HepG2 (cell line): ENCODE data around the gene EWSR1. TPM values are rescaled to one million over a fixed set of nuclear protein-coding genes. Genes with fewer than 3 reads are reported as not detected.

Experiments
- ATAC-seq: fragments of 200-7000 bp; cut with Tn5 transposase; 3 replicates; pipeline ENCODE4 v1.9.1; 2020; ENCODE audit warnings: mild to moderate bottlenecking, moderate library complexity
- BruUV-seq: library from RNA; stranded (reverse); fragments of 400-500 nt; replicated peaks from 2 replicates; lab custom pipeline; 2021; lab: Mats Ljungman, UMichigan
- CTCF ChIA-PET: fragments of 300-600 bp; formaldehyde crosslinking; extraction: SDS; loops from one replicate; lab custom pipeline; 2021; ENCODE audit warnings: low total read pairs, inconsistent platforms, low intra/inter-chr PET ratio; lab: Yijun Ruan, JAX
- POLR2A ChIA-PET: fragments of 350-600 bp; sonication (Branson Sonifier 250); formaldehyde crosslinking; loops from one replicate; lab custom pipeline; 2020; ENCODE audit warnings: antibody characterized with exemption, inconsistent platforms; lab: Yijun Ruan, JAX
- DNase-seq: peaks from one replicate; pipeline ENCODE4 v3.0.0-alpha.2; 2015; ENCODE audit warnings: low spot score
- FAIRE-seq: peaks from 3 replicates; lab custom pipeline; 2011; peaks lifted over from hg19 to GRCh38; lab: Jason Lieb, UNC
- H2AFZ ChIP-seq: one replicate; pipeline ENCODE4 v1.6.1; 2011; ENCODE audit warnings: low read length, inconsistent platforms
- H3K27ac ChIP-seq: fragments of 300-600 bp; 3 replicates; pipeline ENCODE4 v1.8.0; 2011; ENCODE audit warnings: mixed run types, mild to moderate bottlenecking, mixed read lengths, low read length, inconsistent platforms; ENCODE audit not compliant: insufficient read depth; ENCODE audit errors: extremely low read length
- H3K27me3 ChIP-seq, 2 experiments: fragments of 200-600 bp in 1 of 2; 2 replicates in 1 of 2; 3 replicates in 1 of 2; pipeline versions ENCODE4 v1.6.0 to v1.8.0; 2011; ENCODE audit warnings: low read length in 2 of 2, mild to moderate bottlenecking in 2 of 2, moderate library complexity in 2 of 2, inconsistent platforms in 1 of 2; ENCODE audit not compliant: insufficient read depth in 2 of 2, control insufficient read depth in 1 of 2
- H3K36me3 ChIP-seq, 2 experiments: fragments of 200-600 bp in 1 of 2; replicated peaks in 1 of 2; 2 replicates in 1 of 2; 3 replicates in 1 of 2; pipeline versions ENCODE4 v1.5.1 to v1.8.0; 2011; ENCODE audit warnings: low read length in 2 of 2, inconsistent platforms in 1 of 2; ENCODE audit not compliant: insufficient read depth in 2 of 2, control insufficient read depth in 1 of 2
- H3K4me1 ChIP-seq: 2 replicates; pipeline ENCODE4 v1.5.1; 2012; ENCODE audit warnings: low read length, inconsistent platforms; ENCODE audit not compliant: insufficient read depth
- H3K4me2 ChIP-seq: 2 replicates; pipeline ENCODE4 v1.6.0; 2011; ENCODE audit warnings: low read depth, low read length, inconsistent platforms
- H3K4me3 ChIP-seq, 3 experiments: fragments of 200-600 bp in 1 of 3; sonication (generic), shearing (Covaris generic) in 1 of 3; replicated peaks in 1 of 3; 2 replicates each; pipeline ENCODE4 v1.5.1; 2011 to 2016; ENCODE audit warnings: low read length in 3 of 3, inconsistent platforms in 2 of 3, low read depth in 2 of 3, mild to moderate bottlenecking in 2 of 3, control low read depth in 1 of 3, mixed read lengths in 1 of 3; ENCODE audit not compliant: insufficient read depth in 1 of 3
- H3K79me2 ChIP-seq: one replicate; pipeline ENCODE4 v1.6.1; 2011; ENCODE audit warnings: low read length, inconsistent platforms; ENCODE audit not compliant: insufficient read depth
- H3K9ac ChIP-seq: 2 replicates; pipeline ENCODE4 v1.6.0; 2011; ENCODE audit warnings: mild to moderate bottlenecking, low read depth, low read length, inconsistent platforms; ENCODE audit not compliant: insufficient read depth
- H3K9me3 ChIP-seq: 2 replicates; pipeline ENCODE4 v1.5.1; 2012; ENCODE audit warnings: mild to moderate bottlenecking, low read length
- H4K20me1 ChIP-seq: 2 replicates; pipeline ENCODE4 v1.6.0; 2011; ENCODE audit warnings: inconsistent platforms, mild to moderate bottlenecking, low read length, moderate library complexity; ENCODE audit not compliant: insufficient read depth
- AGO1 ChIP-seq: fragments of 200-400 bp; formaldehyde crosslinking; IDR thresholded peaks from 2 replicates; pipeline ENCODE4 v1.6.1; 2017; ENCODE audit warnings: mild to moderate bottlenecking, low read depth, low read length, moderate library complexity; ENCODE audit not compliant: poor library complexity, severe bottlenecking
- ARNTL ChIP-seq: sonication (generic); formaldehyde crosslinking; IDR thresholded peaks from 2 replicates; pipeline ENCODE4 v1.4.0; 2020; ENCODE audit warnings: mild to moderate bottlenecking, missing genetic modification reagents
- CBFB ChIP-seq: sonication (generic); formaldehyde crosslinking; IDR thresholded peaks from 2 replicates; pipeline ENCODE4 v1.4.0; 2020; ENCODE audit warnings: missing genetic modification reagents
- ELK4 ChIP-seq: sonication (generic); formaldehyde crosslinking; IDR thresholded peaks from 2 replicates; pipeline ENCODE4 v1.9.0; 2021; ENCODE audit warnings: missing genetic modification reagents, borderline replicate concordance
- EP300 ChIP-seq, 3 experiments: sonication (generic) in 1 of 3; formaldehyde crosslinking in 1 of 3; IDR thresholded peaks; 2 replicates each; pipeline versions ENCODE4 v1.5.1 to v1.6.1; 2011 to 2020; ENCODE audit warnings: low read depth in 2 of 3, low read length in 2 of 3, borderline replicate concordance in 1 of 3, improper control_type of control experiment in 1 of 3, mild to moderate bottlenecking in 1 of 3, missing genetic modification reagents in 1 of 3, moderate library complexity in 1 of 3
- KLF12 ChIP-seq: sonication (generic); formaldehyde crosslinking; IDR thresholded peaks from 2 replicates; pipeline ENCODE4 v1.4.0; 2020; ENCODE audit warnings: missing genetic modification reagents, borderline replicate concordance
- MAF1 ChIP-seq: sonication (generic); formaldehyde crosslinking; IDR thresholded peaks from 2 replicates; pipeline ENCODE4 v1.5.0; 2020; ENCODE audit warnings: missing genetic modification reagents, borderline replicate concordance
- NFIC ChIP-seq: IDR thresholded peaks from 2 replicates; pipeline ENCODE4 v1.6.1; 2012; ENCODE audit warnings: mild to moderate bottlenecking, low read length, inconsistent platforms
- PHF5A ChIP-seq: IDR thresholded peaks from one replicate; pipeline ENCODE4 v1.6.1; 2018; ENCODE audit warnings: low read depth, missing genetic modification reagents; ENCODE audit not compliant: unreplicated experiment
- PTBP1 ChIP-seq: fragments of 200-400 bp; formaldehyde crosslinking; IDR thresholded peaks from 2 replicates; pipeline ENCODE4 v1.6.1; 2018; ENCODE audit warnings: low read length, low read depth; ENCODE audit not compliant: poor library complexity, severe bottlenecking
- SMAD3 ChIP-seq: sonication (generic); formaldehyde crosslinking; IDR thresholded peaks from 2 replicates; pipeline ENCODE4 v1.4.0; 2020; ENCODE audit warnings: missing genetic modification reagents
- TMF1 ChIP-seq: sonication (generic); formaldehyde crosslinking; IDR thresholded peaks from 2 replicates; pipeline ENCODE4 v1.8.1; 2022; ENCODE audit warnings: low read depth, missing genetic modification reagents
- ZNF281 ChIP-seq: sonication (generic); formaldehyde crosslinking; IDR thresholded peaks from 2 replicates; pipeline ENCODE4 v1.4.0; 2020; ENCODE audit warnings: missing genetic modification reagents, borderline replicate concordance
- ZNF615 ChIP-seq: sonication (generic); formaldehyde crosslinking; IDR thresholded peaks from 2 replicates; pipeline ENCODE4 v1.5.0; 2020; ENCODE audit warnings: mild to moderate bottlenecking, missing genetic modification reagents, borderline replicate concordance
- ZNF639 ChIP-seq: conservative IDR thresholded peaks from 2 replicates; pipeline ENCODE4 v1.6.1; 2018; ENCODE audit warnings: missing genetic modification reagents
- WGBS: methylation state at CpG from one replicate; pipeline ENCODE4 v1.1.6; 2017; ENCODE audit warnings: low lambda C conversion rate; 5-methylcytosine and 5-hydroxymethylcytosine counted together
- in situ Hi-C: cut with HindIII; loops from 2 replicates; pipeline ENCODE4 v1.10.0; 2017; ENCODE audit warnings: low pct_unique_long_range_greater_than_20kb; ENCODE audit not compliant: extremely low pct_ligation_motif_present
- intact Hi-C: fragments of 100-400 bp; cut with micrococcal nuclease; formaldehyde crosslinking; loops from one replicate; pipeline ENCODE4 v1.10.0; 2022; ENCODE audit not compliant: unreplicated experiment
- polyA plus RNA-seq, 8 experiments: library from polyadenylated mRNA; depleted of rRNA in 3 of 8; stranded (reverse) in 7 of 8; unstranded in 1 of 8; fragments of >200 nt; fragmentation: Illumina TruSeq in 4 of 8; extraction: Trizol in 4 of 8; gene quantifications; 2 replicates each; pipeline versions ENCODE4 v1.2.1 to v1.2.3, GENCODE V29; 2011 to 2016; ENCODE audit warnings: low read depth in 4 of 8, missing spikeins in 1 of 8, mixed read lengths in 1 of 8; ENCODE audit not compliant: insufficient read depth in 1 of 8
- total RNA-seq, 5 experiments: library from RNA; depleted of rRNA; stranded (reverse); fragments of >200 nt; fragmentation: Illumina TruSeq; extraction: Trizol; gene quantifications; 2 replicates each; pipeline ENCODE4 v1.2.3, GENCODE V29; 2016; ENCODE audit warnings: low read depth in 1 of 5

The EWSR1 gene
- total and polyA plus RNA-seq, 2 of the 13 experiments (the other 11 are each of a cell fraction or from before 2014, with no cell fraction given): 211 to 326 TPM

GRCh38 chr22:29342577-29343312 is 74.7 kb downstream of the EWSR1 start (continued):
- TF ChIP-seq EP300 (IDR thresholded peaks at IDR 0.05; ENCODE audit: low read depth in 2 of 2, low read length in 2 of 2) (0 out of 4 replicates have a peak, but pooled peaks of 1 of the 2 experiments have one; percentile 40), EP300 (CRISPR knock-in tag; IDR thresholded peaks at IDR 0.05; ENCODE audit: borderline replicate concordance) (no peak), ZNF281 (CRISPR knock-in tag) (no peak), ARNTL (CRISPR knock-in tag) (no peak)

GRCh38 chr22:29343313-29343805 is 75.3 kb downstream of the EWSR1 start:
- Histone ChIP-seq H4K20me1 (no peaks in the 10 kb centered on the region), H3K4me3 (no peak overlapping the region), H3K79me2 (no peaks in the 10 kb centered on the region), H3K36me3 (peaks cover 11 to 47% of the 10 kb centered on the region in 2 experiments), H3K9ac (no peak overlapping the region), H3K9me3 (no peaks in the 10 kb centered on the region), H3K4me1 (peaks cover 32% of the 10 kb centered on the region), H3K27ac (no peak overlapping the region), H2AFZ (no peak overlapping the region), H3K27me3 (no peaks in the 10 kb centered on the region), H3K4me2 (peak overlapping the region; percentile 56; the same call in 1 of the 2 replicates)
- FAIRE-seq (no peak), DNase-seq (no peak), ATAC-seq (peak; percentile 7; the same call in 1 of the 3 replicates)
- in situ Hi-C loops (no loop called here), intact Hi-C loops (no loop called here)
- POLR2A ChIA-PET: no interaction called here
- CTCF ChIA-PET: no interaction called here
- WGBS: 92% methylated on average over 6 of the region's 7 CpGs
- no TSS peak for BruUV-seq
- TF ChIP-seq ZNF639 (CRISPR knock-in tag): no peak
- no peak for TF ChIP-seq PHF5A (CRISPR knock-in tag)
- no peak for TF ChIP-seq SMAD3 (CRISPR knock-in tag)
- TF ChIP-seq ZNF615 (CRISPR knock-in tag): no peak
- TF ChIP-seq TMF1 (CRISPR knock-in tag): no peak
- TF ChIP-seq NFIC: no peak
- no peak for TF ChIP-seq ELK4 (CRISPR knock-in tag)
- no peak for TF ChIP-seq AGO1
- no peak for TF ChIP-seq CBFB (CRISPR knock-in tag)
- no peak for TF ChIP-seq KLF12
- TF ChIP-seq PTBP1: no peak
- TF ChIP-seq MAF1 (CRISPR knock-in tag): no peak
